A673 (cell line): ENCODE data around the gene TTC3. TPM values are rescaled to one million over a fixed set of nuclear protein-coding genes. Genes with fewer than 3 reads are reported as not detected.
A peak's percentile ranks its signal among the peaks of the same experiment; 100 is the strongest.
"Not testable (repeated sequence)": the region's sequence is repeated elsewhere in the genome, so short reads cannot be mapped to it uniquely, and the experiment has no call there.

Experiments used
- BruUV-seq: library from RNA; stranded (reverse); fragments of 400-500 nt; replicated peaks from 2 replicates; lab custom pipeline; 2021; lab: Mats Ljungman, UMichigan
- CTCF ChIA-PET: fragments of 300-600 bp; sonication (Branson Sonifier 250); formaldehyde crosslinking; loops from one replicate; lab custom pipeline; 2022; ENCODE audit warnings: antibody characterized with exemption; lab: Charles Lee
- POLR2A ChIA-PET: fragments of 300-600 bp; sonication (Branson Sonifier 250); formaldehyde crosslinking; loops from one replicate; lab custom pipeline; 2022; ENCODE audit warnings: antibody characterized with exemption; ENCODE audit not compliant: low non-redundant PET; lab: Charles Lee
- DNase-seq: peaks from one replicate; pipeline ENCODE4 v3.0.0-alpha.2; 2015; ENCODE audit warnings: low spot score
- H3K27ac ChIP-seq: fragments of 200-600 bp; sonication (generic); 2 replicates; pipeline ENCODE4 v1.5.1; 2016; ENCODE audit warnings: mixed run types, low read depth, mild to moderate bottlenecking, mixed read lengths, antibody characterized with exemption, low read length; ENCODE audit not compliant: poor library complexity, severe bottlenecking
- H3K27me3 ChIP-seq: fragments of 200-600 bp; sonication (generic); replicated peaks from 2 replicates; pipeline ENCODE4 v1.6.1; 2017; ENCODE audit warnings: mixed run types, low read depth, mild to moderate bottlenecking, mixed read lengths, antibody characterized with exemption, low read length; ENCODE audit not compliant: insufficient read depth, poor library complexity
- H3K36me3 ChIP-seq: fragments of 200-600 bp; sonication (generic); 2 replicates; pipeline ENCODE4 v1.6.1; 2016; ENCODE audit warnings: mixed run types, mild to moderate bottlenecking, mixed read lengths, antibody characterized with exemption, low read length; ENCODE audit not compliant: insufficient read depth, poor library complexity, severe bottlenecking
- H3K4me1 ChIP-seq: fragments of 200-600 bp; sonication (generic); 2 replicates; pipeline ENCODE4 v1.6.1; 2017; ENCODE audit warnings: mixed run types, mild to moderate bottlenecking, mixed read lengths, antibody characterized with exemption, low read length; ENCODE audit not compliant: insufficient read depth, poor library complexity, severe bottlenecking
- H3K4me3 ChIP-seq: fragments of 200-600 bp; sonication (generic); 2 replicates; pipeline ENCODE4 v1.5.1; 2016; ENCODE audit warnings: low read depth, mixed run types, mild to moderate bottlenecking, mixed read lengths, low read length; ENCODE audit not compliant: poor library complexity, severe bottlenecking
- H3K9me3 ChIP-seq: fragments of 200-600 bp; sonication (generic); 2 replicates; pipeline ENCODE4 v1.6.1; 2016; ENCODE audit warnings: mixed run types, low read depth, mild to moderate bottlenecking, mixed read lengths, antibody characterized with exemption, low read length; ENCODE audit not compliant: poor library complexity, severe bottlenecking
- CTCF ChIP-seq: fragments of 300-800, 200-600 bp; sonication (generic); conservative IDR thresholded peaks from 2 replicates; pipeline ENCODE4 v1.5.1; 2017; ENCODE audit warnings: low read depth, mild to moderate bottlenecking, antibody characterized with exemption, low read length, moderate library complexity, mixed read lengths
- EZH2 ChIP-seq: fragments of 200-600 bp; sonication (generic); IDR thresholded peaks from 2 replicates; pipeline ENCODE4 v1.6.1; 2017; ENCODE audit warnings: borderline replicate concordance, low read depth, mild to moderate bottlenecking, mixed read lengths, antibody characterized with exemption, low read length; ENCODE audit not compliant: poor library complexity, severe bottlenecking
- intact Hi-C: fragments of 100-400 bp; cut with micrococcal nuclease; formaldehyde crosslinking; loops from one replicate; pipeline ENCODE4 v1.10.0; 2022; ENCODE audit not compliant: unreplicated experiment
- total RNA-seq: library from RNA; stranded (reverse); gene quantifications from 2 replicates; pipeline ENCODE4 v1.2.3, GENCODE V29; 2021

Gene TTC3
- total RNA-seq, 1 experiment from 2014 or later, result 137 TPM

- H3K4me3 ChIP-seq, result no peak overlapping the region
- ChIA-PET POLR2A (no interaction called here), CTCF (no interaction called here)
Observed at GRCh38 chr21:37032877-37033471, 40.1 kb upstream of the TTC3 start.

GRCh38 chr21:37034394-37034793 is 38.7 kb upstream of the TTC3 start:
- intact Hi-C loops, BruUV-seq, CTCF ChIA-PET: not testable (repeated sequence)

More at GRCh38 chr21:37032877-37033471, 40.1 kb upstream of the TTC3 start:
- Histone ChIP-seq H3K27ac (no peak overlapping the region), H3K4me1 (no peaks in the 10 kb centered on the region), H3K9me3 (no peaks in the 10 kb centered on the region), H3K27me3 (no peaks in the 10 kb centered on the region), H3K36me3 (no peaks in the 10 kb centered on the region)
- intact Hi-C loops, result no loop called here
- DNase-seq, result peak; percentile 17
- no peak for TF ChIP-seq EZH2
- no peak for TF ChIP-seq CTCF
- no TSS peak for BruUV-seq

GRCh38 chr21:37036177-37036576 is 36.9 kb upstream of the TTC3 start:
- CTCF ChIA-PET, result no interaction called here
- Histone ChIP-seq H3K27me3 (no peaks in the 10 kb centered on the region), H3K27ac (no peak overlapping the region), H3K4me3 (no peak overlapping the region), H3K36me3 (no peaks in the 10 kb centered on the region), H3K4me1 (no peaks in the 10 kb centered on the region), H3K9me3 (no peaks in the 10 kb centered on the region)
- no peak for TF ChIP-seq EZH2
- POLR2A ChIA-PET, result no interaction called here
- DNase-seq, result no peak
- BruUV-seq, result no TSS peak
- intact Hi-C loops, result no loop called here

More at GRCh38 chr21:37034394-37034793, 38.7 kb upstream of the TTC3 start:
- DNase-seq, POLR2A ChIA-PET, H3K4me3 ChIP-seq, H3K36me3 ChIP-seq, H3K4me1 ChIP-seq, H3K27ac ChIP-seq, H3K27me3 ChIP-seq, H3K9me3 ChIP-seq: not testable (repeated sequence)

- no peak for DNase-seq
- no peaks in the 10 kb centered on the region for H3K27me3 ChIP-seq
- ChIA-PET CTCF (no interaction called here), POLR2A (interaction anchor here (0.6 kb wide), 1 partner anchor 511 kb away, joined by 3 read pairs; no protein-coding TSS in a partner anchor)
- no peaks in the 10 kb centered on the region for H3K9me3 ChIP-seq
- BruUV-seq, result no TSS peak
- H3K36me3 ChIP-seq, result no peaks in the 10 kb centered on the region
- intact Hi-C loops, result no loop called here
- TF ChIP-seq CTCF (no peak), EZH2 (no peak)
- H3K27ac ChIP-seq, result no peak overlapping the region
- H3K4me3 ChIP-seq, result no peak overlapping the region
- no peaks in the 10 kb centered on the region for H3K4me1 ChIP-seq
Observed at GRCh38 chr21:37039411-37040075, 33.5 kb upstream of the TTC3 start.
